NCI-H446 treated with DMSO at 0.1 percent for 48 hours (cell line): Measurements from ENCODE around the gene KIF17.

Source experiments
- DNase-seq: peaks from one replicate; lab custom pipeline; 2025; lab: John Stamatoyannopoulos, UW

KIF17 gene

GRCh38 chr1:20717452-20718342, at the start of gene KIF17:
KIF17 (minus strand) TSS chr1:20718007; CDS start chr1:20717706, 301 bp downstream.
- no peak for DNase-seq

- DNase-seq, result no peak
Measured at GRCh38 chr1:20767271-20767670, 49.5 kb upstream of the KIF17 start.

- DNase-seq, result no peak
Measured at GRCh38 chr1:20763417-20763816, 45.6 kb upstream of the KIF17 start.

GRCh38 chr1:20760322-20760721, 42.5 kb upstream of the KIF17 start:
- no peak for DNase-seq

- DNase-seq, result no peak
Measured at GRCh38 chr1:20753589-20753988, 35.8 kb upstream of the KIF17 start.

GRCh38 chr1:20751462-20751990, 33.7 kb upstream of the KIF17 start:
- no peak for DNase-seq

GRCh38 chr1:20742671-20743070, 24.9 kb upstream of the KIF17 start:
- no peak for DNase-seq

GRCh38 chr1:20740781-20741180, 23.0 kb upstream of the KIF17 start:
- peak; percentile 11 for DNase-seq

- DNase-seq, result no peak
Measured at GRCh38 chr1:20739225-20739624, 21.4 kb upstream of the KIF17 start.

GRCh38 chr1:20735581-20736111, 17.8 kb upstream of the KIF17 start:
- no peak for DNase-seq

GRCh38 chr1:20733360-20733975, 15.7 kb upstream of the KIF17 start:
- DNase-seq, result no peak

GRCh38 chr1:20732588-20733359, 15.0 kb upstream of the KIF17 start, which contains the start of gene SH2D5:
SH2D5 (minus strand) TSS chr1:20732703; CDS start chr1:20728044, 4,659 bp downstream.
- no peak for DNase-seq

- peak; percentile 57 for DNase-seq
Measured at GRCh38 chr1:20732071-20732587, 14.3 kb upstream of the KIF17 start.

- no peak for DNase-seq
Measured at GRCh38 chr1:20731057-20731991, 13.5 kb upstream of the KIF17 start.

GRCh38 chr1:20730690-20731056, 12.9 kb upstream of the KIF17 start:
- DNase-seq, result no peak

- DNase-seq, result no peak
Measured at GRCh38 chr1:20729990-20730689, 12.3 kb upstream of the KIF17 start.

GRCh38 chr1:20729155-20729931, 11.5 kb upstream of the KIF17 start:
- DNase-seq, result no peak

- no peak for DNase-seq
Measured at GRCh38 chr1:20728371-20729154, 10.8 kb upstream of the KIF17 start.
